ENCODE results near the gene SCUBE3.

SCUBE3 gene

GRCh38 chr6:35267446-35267845 lies 53.7 kb downstream of the SCUBE3 start:
- no peak overlapping the region for H3K27ac ChIP-seq
- no peak for TF ChIP-seq CTCF (conservative IDR thresholded peaks at IDR 0.05; ENCODE audit: low read depth, low read length)
- no peak overlapping the region for H3K4me3 ChIP-seq (IDR thresholded peaks at IDR 0.05; ENCODE audit: insufficient read depth, low read depth, low read length)
- no peaks in the 10 kb centered on the region for H3K27me3 ChIP-seq (ENCODE audit: insufficient read depth, low read depth)
- H4K20me1 ChIP-seq (ENCODE audit: insufficient read depth), result no peaks in the 10 kb centered on the region
- no peak overlapping the region for H3K9ac ChIP-seq
- H3K4me2 ChIP-seq, result no peak overlapping the region
- H2AFZ ChIP-seq (ENCODE audit: low read depth), result no peak overlapping the region
- no peaks in the 10 kb centered on the region for H3K36me3 ChIP-seq (ENCODE audit: insufficient read depth)
- H3K79me2 ChIP-seq (ENCODE audit: insufficient read depth, low read depth), result no peaks in the 10 kb centered on the region
- peaks cover 28% of the 10 kb centered on the region for H3K4me1 ChIP-seq (ENCODE audit: low read depth, poor library complexity, severe bottlenecking)

- Histone ChIP-seq H2AFZ (ENCODE audit: low read depth) (no peak overlapping the region), H3K79me2 (ENCODE audit: insufficient read depth, low read depth) (no peaks in the 10 kb centered on the region), H3K36me3 (ENCODE audit: insufficient read depth) (no peaks in the 10 kb centered on the region), H3K4me1 (ENCODE audit: low read depth, poor library complexity, severe bottlenecking) (peaks cover 28% of the 10 kb centered on the region), H3K9ac (no peak overlapping the region), H3K27ac (no peak overlapping the region), H3K4me3 (IDR thresholded peaks at IDR 0.05; ENCODE audit: insufficient read depth, low read depth, low read length) (no peak overlapping the region), H3K4me2 (no peak overlapping the region), H3K27me3 (ENCODE audit: insufficient read depth, low read depth) (no peaks in the 10 kb centered on the region), H4K20me1 (ENCODE audit: insufficient read depth) (no peaks in the 10 kb centered on the region)
- TF ChIP-seq CTCF (conservative IDR thresholded peaks at IDR 0.05; ENCODE audit: low read depth, low read length), result no peak
Measured at GRCh38 chr6:35267897-35268296, 54.1 kb downstream of the SCUBE3 start.

GRCh38 chr6:35272005-35272404 lies 58.2 kb downstream of the SCUBE3 start:
- H3K4me3 ChIP-seq (IDR thresholded peaks at IDR 0.05; ENCODE audit: insufficient read depth, low read depth, low read length), result no peak overlapping the region
- H3K4me1 ChIP-seq (ENCODE audit: low read depth, poor library complexity, severe bottlenecking), result peaks cover 6% of the 10 kb centered on the region
- H3K27ac ChIP-seq, result no peak overlapping the region
- H3K27me3 ChIP-seq (ENCODE audit: insufficient read depth, low read depth), result no peaks in the 10 kb centered on the region
- H4K20me1 ChIP-seq (ENCODE audit: insufficient read depth), result no peaks in the 10 kb centered on the region
- no peak for TF ChIP-seq CTCF (conservative IDR thresholded peaks at IDR 0.05; ENCODE audit: low read depth, low read length)
- no peak overlapping the region for H2AFZ ChIP-seq (ENCODE audit: low read depth)
- no peak overlapping the region for H3K9ac ChIP-seq
- no peak overlapping the region for H3K4me2 ChIP-seq
- H3K36me3 ChIP-seq (ENCODE audit: insufficient read depth), result no peaks in the 10 kb centered on the region
- no peaks in the 10 kb centered on the region for H3K79me2 ChIP-seq (ENCODE audit: insufficient read depth, low read depth)

- no peaks in the 10 kb centered on the region for H3K4me1 ChIP-seq (ENCODE audit: low read depth, poor library complexity, severe bottlenecking)
- no peaks in the 10 kb centered on the region for H3K36me3 ChIP-seq (ENCODE audit: insufficient read depth)
- no peaks in the 10 kb centered on the region for H3K27me3 ChIP-seq (ENCODE audit: insufficient read depth, low read depth)
- no peak overlapping the region for H2AFZ ChIP-seq (ENCODE audit: low read depth)
- no peak overlapping the region for H3K27ac ChIP-seq
- H3K79me2 ChIP-seq (ENCODE audit: insufficient read depth, low read depth), result no peaks in the 10 kb centered on the region
- no peak overlapping the region for H3K4me2 ChIP-seq
- H3K4me3 ChIP-seq (IDR thresholded peaks at IDR 0.05; ENCODE audit: insufficient read depth, low read depth, low read length), result no peak overlapping the region
- H4K20me1 ChIP-seq (ENCODE audit: insufficient read depth), result no peaks in the 10 kb centered on the region
- TF ChIP-seq CTCF (conservative IDR thresholded peaks at IDR 0.05; ENCODE audit: low read depth, low read length), result no peak
- H3K9ac ChIP-seq, result no peak overlapping the region
Measured at GRCh38 chr6:35273822-35274559, 60.2 kb downstream of the SCUBE3 start.

Data from KMS-11 (cell line).